Progenitor cell of endocrine pancreas (in vitro differentiated cells): ENCODE data around the gene NMNAT3. TPM values are rescaled to one million over a fixed set of nuclear protein-coding genes. Genes with fewer than 3 reads are reported as not detected.

ENCODE experiments used
- DNase-seq: peaks from one replicate; pipeline ENCODE4 v3.0.0; 2021; ENCODE audit warnings: low spot score; ENCODE audit not compliant: unreplicated experiment
- H3K27ac Mint-ChIP-seq: 2 replicates; pipeline ENCODE4 v1.8.0; 2021; ENCODE audit warnings: mild to moderate bottlenecking, moderate library complexity, mixed read lengths
- H3K27me3 Mint-ChIP-seq: 2 replicates; pipeline ENCODE4 v1.8.0; 2021; ENCODE audit warnings: mixed read lengths
- H3K36me3 Mint-ChIP-seq: 2 replicates; pipeline ENCODE4 v1.8.0; 2022; ENCODE audit warnings: mixed read lengths; ENCODE audit not compliant: insufficient read depth
- H3K4me1 Mint-ChIP-seq: 2 replicates; pipeline ENCODE4 v1.8.0; 2021; ENCODE audit warnings: low read depth, mixed read lengths
- H3K4me3 Mint-ChIP-seq: 2 replicates; pipeline ENCODE4 v1.8.0; 2021; ENCODE audit warnings: low read depth, mild to moderate bottlenecking, moderate library complexity, mixed read lengths
- H3K9me3 Mint-ChIP-seq: 2 replicates; pipeline ENCODE4 v1.8.0; 2021; ENCODE audit warnings: low read depth, mixed read lengths
- CTCF ChIP-seq: fragments of 200-600 bp; sonication (generic); IDR thresholded peaks from one replicate; pipeline ENCODE4 v1.5.0; 2021; ENCODE audit warnings: antibody characterized with exemption, mild to moderate bottlenecking; ENCODE audit not compliant: unreplicated experiment
- total RNA-seq: library from RNA; stranded (reverse); gene quantifications from 2 replicates; pipeline ENCODE4 v1.2.1, GENCODE V29; 2021

Gene NMNAT3
- total RNA-seq, 1 donor from 2014 or later: 3.5 TPM

- Mint-ChIP-seq H3K4me1 (peaks cover 25% of the 10 kb centered on the region), H3K27ac (no peak overlapping the region), H3K36me3 (peaks cover 29% of the 10 kb centered on the region), H3K27me3 (no peaks in the 10 kb centered on the region), H3K4me3 (no peak overlapping the region), H3K9me3 (no peaks in the 10 kb centered on the region)
- DNase-seq: no peak
- no peak for TF ChIP-seq CTCF
These were observed 149.5 kb downstream of the NMNAT3 start for GRCh38 chr3:139528281-139528680.

- H3K4me3 Mint-ChIP-seq: no peak overlapping the region
- H3K27ac Mint-ChIP-seq: peak overlapping the region; percentile 35
- TF ChIP-seq CTCF: no peak
- peaks cover 18% of the 10 kb centered on the region for H3K4me1 Mint-ChIP-seq
- H3K27me3 Mint-ChIP-seq: no peaks in the 10 kb centered on the region
- no peaks in the 10 kb centered on the region for H3K9me3 Mint-ChIP-seq
- DNase-seq: no peak
- H3K36me3 Mint-ChIP-seq: peaks cover 33% of the 10 kb centered on the region
These were observed 150.5 kb downstream of the NMNAT3 start for GRCh38 chr3:139527265-139527664.

GRCh38 chr3:139526146-139526545 is 151.6 kb downstream of the NMNAT3 start:
- Mint-ChIP-seq H3K9me3 (no peaks in the 10 kb centered on the region), H3K4me1 (peaks cover 15% of the 10 kb centered on the region), H3K36me3 (peaks cover 32% of the 10 kb centered on the region), H3K27ac (no peak overlapping the region), H3K4me3 (no peak overlapping the region), H3K27me3 (no peaks in the 10 kb centered on the region)
- TF ChIP-seq CTCF: no peak
- DNase-seq: no peak

- no peak for DNase-seq
- Mint-ChIP-seq H3K9me3 (no peaks in the 10 kb centered on the region), H3K27ac (no peak overlapping the region), H3K27me3 (no peaks in the 10 kb centered on the region), H3K4me1 (peaks cover 15% of the 10 kb centered on the region), H3K36me3 (peaks cover 38% of the 10 kb centered on the region), H3K4me3 (no peak overlapping the region)
- no peak for TF ChIP-seq CTCF
These were observed 152.7 kb downstream of the NMNAT3 start for GRCh38 chr3:139524841-139525636.

- TF ChIP-seq CTCF: no peak
- Mint-ChIP-seq H3K4me1 (peaks cover 10% of the 10 kb centered on the region), H3K9me3 (no peaks in the 10 kb centered on the region), H3K4me3 (no peak overlapping the region), H3K27ac (no peak overlapping the region), H3K36me3 (peaks cover 32% of the 10 kb centered on the region), H3K27me3 (no peaks in the 10 kb centered on the region)
- DNase-seq: no peak
These were observed 154.1 kb downstream of the NMNAT3 start for GRCh38 chr3:139523718-139524117.
